Esophagus muscularis mucosa (tissue), 4 donors: Measurements from ENCODE around the gene GCN1.

Experiments
- EP300 ChIP-seq: sonication (generic); formaldehyde crosslinking; IDR thresholded peaks from one replicate; pipeline ENCODE4 v1.6.1; 2017; ENCODE audit warnings: antibody characterized with exemption
- POLR2A ChIP-seq: fragments of 450-650 bp; IDR thresholded peaks from one replicate; pipeline ENCODE4 v1.6.1; 2017; ENCODE audit warnings: antibody characterized with exemption, moderate library complexity, mild to moderate bottlenecking, low read depth
- POLR2AphosphoS5 ChIP-seq, 2 donors: sonication (generic); formaldehyde crosslinking; IDR thresholded peaks; one replicate each; pipeline ENCODE4 v1.6.1; 2017; ENCODE audit warnings: antibody characterized with exemption in 2 of 2
- TF ChIP-seq, protein P1 (sequence below), 3 experiments: fragments of 200-600 bp in 2 of 3; fragments of 450-650 bp in 1 of 3; sonication (generic) in 2 of 3; IDR thresholded peaks; one replicate each; pipeline ENCODE4 v1.5.1; 2017 to 2019; ENCODE audit warnings: antibody characterized with exemption in 3 of 3, mild to moderate bottlenecking in 2 of 3, moderate library complexity in 1 of 3

- TF ChIP-seq POLR2A, result no peak
- no peak for TF ChIP-seq EP300
- TF ChIP-seq, protein P1, sequence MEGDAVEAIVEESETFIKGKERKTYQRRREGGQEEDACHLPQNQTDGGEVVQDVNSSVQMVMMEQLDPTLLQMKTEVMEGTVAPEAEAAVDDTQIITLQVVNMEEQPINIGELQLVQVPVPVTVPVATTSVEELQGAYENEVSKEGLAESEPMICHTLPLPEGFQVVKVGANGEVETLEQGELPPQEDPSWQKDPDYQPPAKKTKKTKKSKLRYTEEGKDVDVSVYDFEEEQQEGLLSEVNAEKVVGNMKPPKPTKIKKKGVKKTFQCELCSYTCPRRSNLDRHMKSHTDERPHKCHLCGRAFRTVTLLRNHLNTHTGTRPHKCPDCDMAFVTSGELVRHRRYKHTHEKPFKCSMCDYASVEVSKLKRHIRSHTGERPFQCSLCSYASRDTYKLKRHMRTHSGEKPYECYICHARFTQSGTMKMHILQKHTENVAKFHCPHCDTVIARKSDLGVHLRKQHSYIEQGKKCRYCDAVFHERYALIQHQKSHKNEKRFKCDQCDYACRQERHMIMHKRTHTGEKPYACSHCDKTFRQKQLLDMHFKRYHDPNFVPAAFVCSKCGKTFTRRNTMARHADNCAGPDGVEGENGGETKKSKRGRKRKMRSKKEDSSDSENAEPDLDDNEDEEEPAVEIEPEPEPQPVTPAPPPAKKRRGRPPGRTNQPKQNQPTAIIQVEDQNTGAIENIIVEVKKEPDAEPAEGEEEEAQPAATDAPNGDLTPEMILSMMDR (IDR thresholded peaks at IDR 0.05), result no peak
- no peak for TF ChIP-seq POLR2AphosphoS5 (IDR thresholded peaks at IDR 0.05)
These were observed 1.8 kb upstream of the GCN1 start for GRCh38 chr12:120196363-120196762.
